ENCODE measurements around the gene POLR2J2.
"Not testable (repeated sequence)": the region's sequence is repeated elsewhere in the genome, so short reads cannot be mapped to it uniquely, and the experiment has no call there.

The POLR2J2 gene

GRCh38 chr7:102627271-102627904 lies 44.1 kb downstream of the POLR2J2 start:
- not testable (repeated sequence) for H3K36me3 ChIP-seq (ENCODE audit: control insufficient read depth, insufficient read depth, low read length); H3K9me3 ChIP-seq (ENCODE audit: control insufficient read depth, low read length); H3K27ac ChIP-seq (ENCODE audit: low read depth, low read length, severe bottlenecking); H3K4me3 ChIP-seq (ENCODE audit: extremely low read depth, insufficient read depth, low read length, poor library complexity, severe bottlenecking); H3K4me1 ChIP-seq (ENCODE audit: control insufficient read depth, insufficient read depth, low read length, poor library complexity, severe bottlenecking)
- no CpG with 5 or more reads among the region's 8 CpGs for WGBS, 2 experiments (ENCODE audit: insufficient coverage in 2 of 2)

- not testable (repeated sequence) for H3K4me1 ChIP-seq (ENCODE audit: control insufficient read depth, insufficient read depth, low read length, poor library complexity, severe bottlenecking)
These were observed 53.3 kb downstream of the POLR2J2 start for GRCh38 chr7:102618122-102618521.

GRCh38 chr7:102616507-102617125 lies 54.8 kb downstream of the POLR2J2 start, which contains the start of gene RASA4:
Gene RASA4, minus strand, starts transcription at chr7:102616756. Its CDS starts 67 bp downstream, at chr7:102616689.
- peak within 1 kb of the TSS; percentile 34 for H3K4me3 ChIP-seq (ENCODE audit: extremely low read depth, insufficient read depth, low read length, poor library complexity, severe bottlenecking)
- H3K27ac ChIP-seq (ENCODE audit: low read depth, low read length, severe bottlenecking); H3K4me1 ChIP-seq (ENCODE audit: control insufficient read depth, insufficient read depth, low read length, poor library complexity, severe bottlenecking); H3K9me3 ChIP-seq (ENCODE audit: control insufficient read depth, low read length); H3K36me3 ChIP-seq (ENCODE audit: control insufficient read depth, insufficient read depth, low read length): not testable (repeated sequence)
- no CpG with 5 or more reads among the region's 62 CpGs for WGBS, 2 experiments (ENCODE audit: insufficient coverage in 2 of 2)

More at GRCh38 chr7:102618122-102618521, 53.3 kb downstream of the POLR2J2 start:
- not testable (repeated sequence) for H3K4me3 ChIP-seq (ENCODE audit: extremely low read depth, insufficient read depth, low read length, poor library complexity, severe bottlenecking); H3K9me3 ChIP-seq (ENCODE audit: control insufficient read depth, low read length); H3K27ac ChIP-seq (ENCODE audit: low read depth, low read length, severe bottlenecking); H3K36me3 ChIP-seq (ENCODE audit: control insufficient read depth, insufficient read depth, low read length)
- 60 to 100% methylated on average over 1 to 2 of the region's 8 CpGs for WGBS, 2 experiments (ENCODE audit: insufficient coverage in 2 of 2)

All from mesodermal cell (in vitro differentiated cells).